ENCODE measurements around the gene PKP3.
"Not testable (repeated sequence)": the region's sequence is repeated elsewhere in the genome, so short reads cannot be mapped to it uniquely, and the experiment has no call there.

Gene PKP3

DNA sequence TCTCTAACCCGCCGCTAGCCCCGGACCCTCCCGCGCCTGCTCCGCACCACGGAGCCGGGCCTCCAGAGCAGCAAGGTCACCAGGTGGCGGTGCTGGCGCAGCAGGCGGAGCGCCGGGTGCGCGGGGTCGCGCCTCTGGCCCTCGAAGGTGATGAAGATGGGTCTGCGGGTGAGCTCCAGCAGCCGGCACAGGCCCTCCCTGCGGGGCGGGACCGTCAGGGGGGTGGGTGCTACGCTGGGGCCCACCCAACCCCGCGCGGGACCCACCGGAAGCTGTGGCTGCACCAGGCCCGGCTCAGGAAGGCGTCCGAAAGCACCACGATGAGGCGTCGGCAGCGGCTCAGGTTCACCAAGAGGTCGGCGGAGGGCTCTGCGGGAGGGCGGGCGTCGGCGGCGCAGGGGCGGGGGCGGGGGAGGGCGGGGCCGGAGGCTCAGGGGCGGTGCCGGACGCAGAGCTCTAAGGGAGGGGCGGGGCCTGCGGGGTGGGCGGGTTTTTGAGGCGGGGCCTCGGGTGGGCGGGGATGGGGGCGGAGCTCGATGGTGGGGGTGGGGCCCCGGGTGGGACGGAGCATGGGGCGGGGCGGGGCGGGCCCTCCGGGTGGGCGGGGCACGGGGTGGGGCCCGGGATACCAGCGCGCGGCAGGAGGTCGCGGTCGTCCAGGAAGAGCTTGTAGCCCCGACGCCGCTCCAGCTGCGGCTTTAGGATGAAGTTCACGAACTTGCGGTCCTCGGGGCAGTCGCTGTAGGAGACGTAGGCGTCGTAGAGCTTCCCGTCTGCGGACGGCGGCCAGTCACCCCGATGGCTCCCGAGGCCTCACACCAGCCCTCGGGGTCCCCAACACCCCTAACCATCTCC is 13.0 kb downstream of the PKP3 start:
- H3K4me3 ChIP-seq (ENCODE audit: insufficient read depth, low read depth, low read length), result peak overlapping the region; percentile 45

DNA sequence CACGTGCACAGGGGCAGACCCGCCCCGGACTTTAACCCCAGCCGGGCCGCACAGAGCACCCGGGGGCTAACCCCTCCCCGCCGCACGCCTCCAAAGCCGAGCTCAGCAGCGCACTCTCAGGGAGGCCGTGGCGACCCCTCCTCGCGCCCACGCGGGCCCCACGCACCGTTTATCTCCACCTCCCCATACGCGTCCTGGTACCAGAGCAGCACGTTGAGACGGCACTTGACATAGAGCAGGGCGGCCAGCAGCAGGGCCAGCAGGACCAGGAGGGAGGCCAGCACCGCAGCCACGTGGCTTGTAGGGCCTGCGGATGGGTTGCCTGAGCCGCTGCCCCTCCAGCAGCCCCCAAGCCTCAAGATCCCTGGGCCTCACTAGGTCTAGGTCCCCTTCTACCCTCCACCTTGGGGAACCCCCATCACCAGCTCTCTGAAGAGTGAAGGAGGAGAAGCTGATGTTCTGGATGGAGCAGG is 13.7 kb downstream of the PKP3 start:
- no peaks in the 10 kb centered on the region for H3K9me3 ChIP-seq (ENCODE audit: control insufficient read depth, low read length)
- no peak overlapping the region for H3K27ac ChIP-seq (ENCODE audit: insufficient read depth, low read depth, low read length, poor library complexity, severe bottlenecking)
- H3K4me1 ChIP-seq (ENCODE audit: control insufficient read depth, insufficient read depth, low read length), result no peaks in the 10 kb centered on the region
- 86 to 87% methylated on average over 28 of the region's 28 CpGs for WGBS, 2 experiments
- H3K36me3 ChIP-seq (ENCODE audit: control insufficient read depth, insufficient read depth, low read length), result no peaks in the 10 kb centered on the region
- H3K4me3 ChIP-seq (ENCODE audit: insufficient read depth, low read depth, low read length), result no peak overlapping the region
- H3K27me3 ChIP-seq (ENCODE audit: control insufficient read depth, insufficient read depth, low read length, poor library complexity, severe bottlenecking), result peaks cover 14% of the 10 kb centered on the region

More for the DNA sequence above, 13.0 kb downstream of the PKP3 start:
- Histone ChIP-seq H3K27ac (ENCODE audit: insufficient read depth, low read depth, low read length, poor library complexity, severe bottlenecking) (no peak overlapping the region), H3K4me1 (ENCODE audit: control insufficient read depth, insufficient read depth, low read length) (no peaks in the 10 kb centered on the region), H3K9me3 (ENCODE audit: control insufficient read depth, low read length) (no peaks in the 10 kb centered on the region), H3K36me3 (ENCODE audit: control insufficient read depth, insufficient read depth, low read length) (no peaks in the 10 kb centered on the region), H3K27me3 (ENCODE audit: control insufficient read depth, insufficient read depth, low read length, poor library complexity, severe bottlenecking) (peaks cover 14% of the 10 kb centered on the region)
- 12% methylated on average over 83 to 84 of the region's 91 CpGs for WGBS, 2 experiments

DNA sequence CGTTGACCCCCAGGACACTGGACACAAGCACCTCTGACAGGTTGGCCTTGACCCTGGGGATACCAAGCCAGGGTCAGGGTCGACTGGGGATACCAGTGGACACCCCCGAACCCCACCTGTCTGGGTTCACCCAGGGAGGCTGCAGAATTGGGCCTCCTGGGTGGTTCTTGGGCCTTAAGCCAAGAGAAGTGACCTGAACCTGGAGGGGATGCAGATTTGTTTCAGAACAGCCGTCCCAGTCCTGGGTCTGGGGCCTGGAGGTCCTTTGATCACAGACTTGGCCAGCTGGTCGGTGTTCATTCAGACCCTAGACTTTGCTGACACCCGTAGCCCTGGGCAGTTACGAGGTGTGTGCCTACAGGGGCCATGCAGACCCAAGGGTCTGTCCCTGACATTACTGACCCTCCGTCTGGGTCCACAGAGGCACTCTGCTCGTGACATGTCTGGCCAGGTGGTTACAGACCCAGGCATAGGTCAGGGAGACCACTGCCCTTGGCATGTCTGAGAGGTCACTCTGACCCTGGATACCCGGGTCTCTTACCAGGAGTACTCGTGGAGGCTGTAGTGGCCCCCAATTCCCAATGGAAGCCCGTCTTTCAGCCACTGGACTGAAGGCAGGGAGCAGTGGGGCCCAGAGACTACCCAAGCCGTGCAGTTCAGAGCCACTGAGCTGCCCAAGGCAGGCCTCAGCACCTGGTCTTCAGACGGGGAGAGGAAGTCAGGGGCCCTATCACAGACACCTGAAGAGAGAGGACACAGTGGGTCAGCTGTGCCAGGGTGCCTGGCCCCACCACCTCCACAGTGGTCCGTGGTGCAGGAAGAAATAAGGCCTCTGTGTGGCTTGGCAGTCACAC is 14.4 kb downstream of the PKP3 start:
- WGBS, 2 experiments, result 90 to 91% methylated on average over 15 of the region's 15 CpGs
- Histone ChIP-seq H3K4me3 (ENCODE audit: insufficient read depth, low read depth, low read length) (no peak overlapping the region), H3K27ac (ENCODE audit: insufficient read depth, low read depth, low read length, poor library complexity, severe bottlenecking) (no peak overlapping the region), H3K36me3 (ENCODE audit: control insufficient read depth, insufficient read depth, low read length) (no peaks in the 10 kb centered on the region), H3K9me3 (ENCODE audit: control insufficient read depth, low read length) (no peaks in the 10 kb centered on the region), H3K4me1 (ENCODE audit: control insufficient read depth, insufficient read depth, low read length) (no peaks in the 10 kb centered on the region), H3K27me3 (ENCODE audit: control insufficient read depth, insufficient read depth, low read length, poor library complexity, severe bottlenecking) (peaks cover 20% of the 10 kb centered on the region)

DNA sequence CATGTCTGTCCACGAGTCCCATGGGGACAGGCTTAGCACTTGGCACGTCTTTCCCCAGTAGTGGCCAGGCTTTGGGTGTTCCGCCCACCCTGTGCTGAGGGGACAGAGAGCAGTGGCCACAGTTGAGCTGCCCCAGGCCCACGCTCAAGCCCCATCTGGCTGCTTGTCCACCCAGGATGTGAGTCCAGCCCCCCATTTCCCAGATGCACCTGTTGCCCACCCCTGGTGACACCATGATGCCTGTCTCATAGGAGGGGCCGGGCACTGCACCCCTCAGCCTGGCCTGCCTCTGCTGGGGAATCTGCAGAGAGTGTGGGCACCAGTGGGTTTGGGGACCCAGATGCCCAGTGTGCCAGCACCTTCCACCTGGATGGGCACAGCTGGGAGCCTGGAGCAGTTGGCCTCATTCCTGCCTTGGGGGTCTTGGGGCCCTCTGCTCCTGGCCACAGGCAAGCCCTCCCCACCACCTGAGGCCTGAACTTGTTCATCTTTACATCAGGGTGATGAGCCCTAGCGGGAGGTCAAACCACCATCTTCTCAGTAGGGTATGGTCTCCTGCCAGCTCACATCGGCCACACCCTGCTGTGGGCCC is 15.1 kb downstream of the PKP3 start:
- Histone ChIP-seq H3K27ac (ENCODE audit: insufficient read depth, low read depth, low read length, poor library complexity, severe bottlenecking) (no peak overlapping the region), H3K4me1 (ENCODE audit: control insufficient read depth, insufficient read depth, low read length) (no peaks in the 10 kb centered on the region), H3K4me3 (ENCODE audit: insufficient read depth, low read depth, low read length) (no peak overlapping the region), H3K27me3 (ENCODE audit: control insufficient read depth, insufficient read depth, low read length, poor library complexity, severe bottlenecking) (peaks cover 27% of the 10 kb centered on the region), H3K36me3 (ENCODE audit: control insufficient read depth, insufficient read depth, low read length) (no peaks in the 10 kb centered on the region), H3K9me3 (ENCODE audit: control insufficient read depth, low read length) (no peaks in the 10 kb centered on the region)
- WGBS, 2 experiments, result 92 to 95% methylated on average over 7 of the region's 7 CpGs

DNA sequence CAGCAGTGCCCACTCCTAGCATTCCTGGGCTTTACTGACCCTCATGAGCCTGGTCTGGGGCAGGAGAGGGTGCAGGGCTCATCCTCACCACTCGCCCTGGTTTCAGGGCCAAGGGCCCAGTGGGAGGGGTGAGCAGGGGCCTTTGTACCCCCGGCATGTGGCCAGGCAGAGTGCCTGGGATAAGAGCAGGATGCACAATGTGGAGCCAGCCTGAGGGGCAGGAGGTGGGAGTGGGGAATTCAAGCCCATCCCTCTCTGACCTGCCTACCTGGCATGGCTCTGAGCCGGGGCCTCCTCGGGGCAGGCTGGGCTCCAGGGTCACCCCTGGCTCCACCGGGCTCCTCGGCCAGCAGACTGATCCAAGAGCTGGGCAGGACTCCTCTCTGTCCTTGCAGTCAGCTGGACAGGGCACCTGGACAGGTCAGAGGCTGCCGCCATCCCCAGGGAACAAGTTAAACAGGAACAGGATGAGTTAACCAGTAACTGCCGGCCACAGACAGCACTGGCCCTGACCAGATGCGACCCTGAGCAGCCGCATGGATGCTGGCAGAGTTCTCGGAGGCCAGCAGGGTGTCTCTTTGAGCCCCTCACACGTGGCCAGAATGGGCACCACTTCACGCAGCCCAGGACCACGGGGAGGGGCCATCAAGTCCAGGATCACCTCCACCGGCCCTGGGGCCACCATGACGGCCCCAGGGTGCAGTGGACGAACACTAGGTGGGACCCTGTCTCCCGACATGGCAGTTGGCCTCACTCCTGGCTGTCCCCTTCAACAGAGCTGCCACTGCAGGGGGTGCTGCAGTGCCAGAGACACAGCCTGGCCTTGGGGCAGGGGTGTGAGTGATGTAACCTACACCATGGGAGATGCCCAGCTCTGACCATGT is 15.8 kb downstream of the PKP3 start:
- Histone ChIP-seq H3K9me3 (ENCODE audit: control insufficient read depth, low read length) (no peaks in the 10 kb centered on the region), H3K27me3 (ENCODE audit: control insufficient read depth, insufficient read depth, low read length, poor library complexity, severe bottlenecking) (peaks cover 35% of the 10 kb centered on the region), H3K4me3 (ENCODE audit: insufficient read depth, low read depth, low read length) (no peak overlapping the region), H3K36me3 (ENCODE audit: control insufficient read depth, insufficient read depth, low read length) (no peaks in the 10 kb centered on the region), H3K27ac (ENCODE audit: insufficient read depth, low read depth, low read length, poor library complexity, severe bottlenecking) (no peak overlapping the region), H3K4me1 (ENCODE audit: control insufficient read depth, insufficient read depth, low read length) (no peaks in the 10 kb centered on the region)
- 79 to 80% methylated on average over 18 of the region's 18 CpGs for WGBS, 2 experiments

DNA sequence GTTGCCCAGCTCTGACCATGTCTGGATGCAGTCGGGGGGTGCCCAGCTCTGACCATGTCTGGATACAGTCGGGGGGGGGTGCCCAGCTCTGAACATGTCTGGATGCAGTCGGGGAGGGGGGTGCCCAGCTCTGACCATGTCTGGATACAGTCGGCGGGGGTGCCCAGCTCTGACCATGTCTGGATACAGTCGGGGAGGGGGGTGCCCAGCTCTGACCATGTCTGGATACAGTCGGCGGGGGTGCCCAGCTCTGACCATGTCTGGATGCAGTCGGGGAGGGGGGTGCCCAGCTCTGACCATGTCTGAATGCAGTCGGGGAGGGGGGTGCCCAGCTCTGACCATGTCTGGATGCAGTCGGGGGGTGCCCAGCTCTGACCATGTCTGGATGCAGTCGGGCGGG is 16.7 kb downstream of the PKP3 start:
- peaks cover 42% of the 10 kb centered on the region for H3K27me3 ChIP-seq (ENCODE audit: control insufficient read depth, insufficient read depth, low read length, poor library complexity, severe bottlenecking)
- not testable (repeated sequence) for H3K4me3 ChIP-seq (ENCODE audit: insufficient read depth, low read depth, low read length); H3K27ac ChIP-seq (ENCODE audit: insufficient read depth, low read depth, low read length, poor library complexity, severe bottlenecking); H3K4me1 ChIP-seq (ENCODE audit: control insufficient read depth, insufficient read depth, low read length); H3K9me3 ChIP-seq (ENCODE audit: control insufficient read depth, low read length); H3K36me3 ChIP-seq (ENCODE audit: control insufficient read depth, insufficient read depth, low read length)
- WGBS, 2 experiments, result 96 to 98% methylated on average over 11 to 13 of the region's 13 CpGs

DNA sequence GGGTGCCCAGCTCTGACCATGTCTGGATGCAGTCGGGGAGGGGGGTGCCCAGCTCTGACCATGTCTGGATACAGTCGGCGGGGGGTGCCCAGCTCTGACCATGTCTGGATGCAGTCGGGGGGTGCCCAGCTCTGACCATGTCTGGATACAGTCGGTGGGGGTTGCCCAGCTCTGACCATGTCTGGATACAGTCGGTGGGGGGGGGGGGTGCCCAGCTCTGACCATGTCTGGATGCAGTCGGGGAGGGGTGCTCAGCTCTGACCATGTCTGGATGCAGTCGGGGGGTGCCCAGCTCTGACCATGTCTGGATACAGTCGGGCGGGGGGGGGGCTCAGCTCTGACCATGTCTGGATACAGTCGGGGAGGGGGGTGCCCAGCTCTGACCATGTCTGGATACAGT is 17.5 kb downstream of the PKP3 start:
- H3K27ac ChIP-seq (ENCODE audit: insufficient read depth, low read depth, low read length, poor library complexity, severe bottlenecking); H3K4me3 ChIP-seq (ENCODE audit: insufficient read depth, low read depth, low read length); H3K9me3 ChIP-seq (ENCODE audit: control insufficient read depth, low read length); H3K4me1 ChIP-seq (ENCODE audit: control insufficient read depth, insufficient read depth, low read length); H3K36me3 ChIP-seq (ENCODE audit: control insufficient read depth, insufficient read depth, low read length): not testable (repeated sequence)
- 94 to 96% methylated on average over 8 of the region's 11 CpGs for WGBS, 2 experiments
- peaks cover 49% of the 10 kb centered on the region for H3K27me3 ChIP-seq (ENCODE audit: control insufficient read depth, insufficient read depth, low read length, poor library complexity, severe bottlenecking)

DNA sequence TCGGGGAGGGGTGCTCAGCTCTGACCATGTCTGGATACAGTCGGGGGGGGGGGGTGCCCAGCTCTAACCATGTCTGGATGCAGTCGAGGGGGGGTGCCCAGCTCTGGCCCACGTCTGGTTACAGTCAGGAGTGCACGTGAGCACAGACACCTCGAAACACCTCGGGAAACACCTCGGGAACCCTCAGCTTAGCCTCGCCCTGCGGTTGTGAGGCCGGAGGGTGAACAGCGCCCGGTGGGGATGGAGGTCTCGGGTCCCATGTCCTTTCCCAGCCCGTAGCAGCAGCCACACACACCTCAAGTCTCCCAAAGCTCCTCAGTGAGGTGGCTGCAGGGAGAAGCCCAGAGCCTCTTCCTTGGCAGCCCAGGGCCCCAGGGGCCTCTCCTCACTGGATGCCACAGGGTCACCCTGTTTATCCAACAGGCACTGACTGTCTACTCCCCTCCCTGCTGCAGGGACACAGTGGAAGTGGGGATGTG is 18.7 kb downstream of the PKP3 start:
- Histone ChIP-seq H3K4me1 (ENCODE audit: control insufficient read depth, insufficient read depth, low read length) (peaks cover 6% of the 10 kb centered on the region), H3K27me3 (ENCODE audit: control insufficient read depth, insufficient read depth, low read length, poor library complexity, severe bottlenecking) (peaks cover 53% of the 10 kb centered on the region), H3K36me3 (ENCODE audit: control insufficient read depth, insufficient read depth, low read length) (no peaks in the 10 kb centered on the region), H3K27ac (ENCODE audit: insufficient read depth, low read depth, low read length, poor library complexity, severe bottlenecking) (no peak overlapping the region), H3K9me3 (ENCODE audit: control insufficient read depth, low read length) (no peaks in the 10 kb centered on the region), H3K4me3 (ENCODE audit: insufficient read depth, low read depth, low read length) (no peak overlapping the region)
- WGBS, 2 experiments, result 89 to 91% methylated on average over 15 of the region's 15 CpGs
